Stimulated activated CD4-positive, alpha-beta T cell treated with anti-CD3 and anti-CD28 coated beads, Interleukin-4, amount 100 ng/mL, for 24 hours (primary cell): ENCODE measurements around the gene MYOM3.

ENCODE experiments used
- DNase-seq: peaks from one replicate; pipeline ENCODE4 v3.0.0-alpha.2; 2020

MYOM3 gene

GRCh38 chr1:24095140-24095859, 16.6 kb downstream of the MYOM3 start:
- DNase-seq: no peak

- no peak for DNase-seq
These were observed 17.4 kb downstream of the MYOM3 start for GRCh38 chr1:24094554-24094953.

- no peak for DNase-seq
These were observed 18.2 kb downstream of the MYOM3 start for GRCh38 chr1:24093732-24094131.

GRCh38 chr1:24092979-24093378, 19.0 kb downstream of the MYOM3 start:
- no peak for DNase-seq

- no peak for DNase-seq
These were observed 19.9 kb downstream of the MYOM3 start for GRCh38 chr1:24091971-24092482.

- no peak for DNase-seq
These were observed 21.2 kb downstream of the MYOM3 start for GRCh38 chr1:24090736-24091135.

- DNase-seq: no peak
These were observed 22.0 kb downstream of the MYOM3 start for GRCh38 chr1:24089743-24090555.

GRCh38 chr1:24089027-24089742, 22.8 kb downstream of the MYOM3 start:
- no peak for DNase-seq

GRCh38 chr1:24086466-24086865, 25.5 kb downstream of the MYOM3 start:
- DNase-seq: no peak

GRCh38 chr1:24085546-24085945, 26.4 kb downstream of the MYOM3 start:
- DNase-seq: no peak

- no peak for DNase-seq
These were observed 26.9 kb downstream of the MYOM3 start for GRCh38 chr1:24085007-24085406.

GRCh38 chr1:24084050-24084449, 27.9 kb downstream of the MYOM3 start:
- no peak for DNase-seq

- DNase-seq: no peak
These were observed 29.6 kb downstream of the MYOM3 start for GRCh38 chr1:24082372-24082771.

- no peak for DNase-seq
These were observed 30.7 kb downstream of the MYOM3 start for GRCh38 chr1:24081190-24081589.

GRCh38 chr1:24080131-24080530, 31.8 kb downstream of the MYOM3 start:
- no peak for DNase-seq

- no peak for DNase-seq
These were observed 34.5 kb downstream of the MYOM3 start for GRCh38 chr1:24077278-24077978.

GRCh38 chr1:24075946-24076345, 36.0 kb downstream of the MYOM3 start:
- no peak for DNase-seq

- no peak for DNase-seq
These were observed 36.4 kb downstream of the MYOM3 start for GRCh38 chr1:24075590-24075854.

- no peak for DNase-seq
These were observed 36.9 kb downstream of the MYOM3 start for GRCh38 chr1:24074817-24075589.

GRCh38 chr1:24074196-24074595, 37.7 kb downstream of the MYOM3 start:
- no peak for DNase-seq

- DNase-seq: no peak
These were observed 40.0 kb downstream of the MYOM3 start for GRCh38 chr1:24071941-24072340.

GRCh38 chr1:24070821-24071393, 41.0 kb downstream of the MYOM3 start:
- DNase-seq: peak; percentile 81
